ENCODE data around the gene APBA2. TPM values are rescaled to one million over a fixed set of nuclear protein-coding genes. Genes with fewer than 3 reads are reported as not detected.

Gene APBA2
- total and polyA plus RNA-seq, 2 of the 4 experiments (the other 2 are of a cell fraction), result 21.7 to 33.0 TPM

DNA sequence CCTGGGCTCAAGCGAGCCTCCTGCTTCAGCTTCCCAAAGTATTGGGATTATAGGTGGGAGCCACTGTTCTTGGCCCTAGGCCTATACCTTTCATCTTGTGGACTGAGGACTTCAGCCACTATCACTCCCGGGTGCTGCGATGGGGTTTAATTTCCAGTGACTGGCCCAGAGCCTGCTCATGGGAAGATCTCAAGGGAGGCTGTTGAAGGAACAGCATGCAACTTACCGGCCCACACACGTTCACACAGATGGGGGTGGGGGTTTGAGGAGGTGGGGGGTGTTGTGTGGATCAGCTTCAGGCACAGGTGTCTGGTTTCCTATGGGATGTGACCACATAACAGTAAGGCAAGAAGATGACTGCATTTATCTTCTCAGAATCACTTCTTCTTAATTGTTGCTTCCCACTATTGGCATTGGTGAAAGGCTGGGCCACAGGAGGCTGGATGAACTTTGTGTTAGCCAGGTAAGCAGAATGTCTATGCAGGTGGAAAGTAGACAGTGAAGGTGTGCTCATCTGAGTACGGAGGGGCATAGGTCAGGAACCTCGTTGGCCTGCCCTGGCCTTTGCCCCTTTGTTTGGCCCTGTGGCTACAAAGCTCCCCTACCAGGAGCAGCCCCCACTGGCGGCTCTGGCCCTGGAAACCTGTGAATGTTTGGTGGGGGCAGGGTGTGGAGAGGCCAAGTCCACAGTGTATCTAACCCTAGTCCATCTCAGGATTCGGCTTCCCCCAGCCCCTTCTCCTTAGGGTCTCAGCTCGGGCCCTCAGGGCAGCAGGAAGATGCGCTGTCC lies 1.4 kb upstream of the APBA2 start:
- Histone ChIP-seq H3K18ac (ENCODE audit: low read depth, low read length) (no peak overlapping the region), H2AFZ (replicated peaks; ENCODE audit: low read length, poor library complexity) (no peak overlapping the region), H2AK9ac (replicated peaks; ENCODE audit: low read depth, low read length, poor library complexity) (no peak overlapping the region), H2BK120ac (ENCODE audit: low read depth, low read length) (no peak overlapping the region), H4K8ac (ENCODE audit: low read depth in 2 of 2, low read length in 2 of 2) (no peak overlapping the region; a peak in 1 of 4 replicates), H3K9me1 (ENCODE audit: insufficient read depth, low read length) (peaks cover 9% of the 10 kb centered on the region; the same call in 1 of the 2 replicates), H3K56ac (ENCODE audit: extremely low read depth, insufficient read depth, low read length) (no peak overlapping the region), H3K4ac (ENCODE audit: low read depth, low read length) (no peak overlapping the region), H4K91ac (ENCODE audit: insufficient read depth, low read depth, low read length) (no peak overlapping the region), H4K5ac (ENCODE audit: low read depth, low read length) (no peak overlapping the region), H3K23ac (ENCODE audit: low read depth, low read length) (no peak overlapping the region), H3K79me1 (ENCODE audit: low read depth in 1 of 2, low read length in 2 of 2) (peaks cover 9 to 29% of the 10 kb centered on the region in 2 experiments; a peak in 3 of 4 replicates), H2BK15ac (ENCODE audit: low read depth, low read length) (no peak overlapping the region), H3K27me3 (ENCODE audit: control insufficient read depth, insufficient read depth, low read length) (no peaks in the 10 kb centered on the region), H2AK5ac (ENCODE audit: low read depth, low read length) (0 out of 2 replicates have a peak overlapping the region, but pooled peaks have one; percentile 10), H3K4me2 (ENCODE audit: low read depth, low read length) (no peak overlapping the region), H3K9ac (ENCODE audit: low read depth, low read length) (no peak overlapping the region), H3K36me3 (ENCODE audit: control insufficient read depth, insufficient read depth, low read length) (no peaks in the 10 kb centered on the region), H2BK5ac (ENCODE audit: low read depth, low read length, poor library complexity, severe bottlenecking) (no peak overlapping the region), H4K20me1 (ENCODE audit: insufficient read depth, low read length) (peaks cover 7% of the 10 kb centered on the region; the same call in 1 of the 2 replicates), H3K4me1 (ENCODE audit: control insufficient read depth, insufficient read depth, low read length) (peaks cover 6% of the 10 kb centered on the region; the same call in 1 of the 2 replicates), H3K9me3 (ENCODE audit: control insufficient read depth, insufficient read depth, low read length) (no peaks in the 10 kb centered on the region), H3K27ac (ENCODE audit: insufficient read depth, low read length) (no peak overlapping the region), H3K4me3 (ENCODE audit: insufficient read depth, low read depth, low read length) (no peak overlapping the region), H3K14ac (replicated peaks; ENCODE audit: low read depth, low read length) (no peak overlapping the region), H2BK20ac (ENCODE audit: low read depth, low read length) (no peak overlapping the region)
- dilution Hi-C loops (cut with HindIII; ENCODE audit: low sequenced_read_pairs, unreplicated experiment) (no loop called here), in situ Hi-C loops (cut with MboI; ENCODE audit: low sequenced_read_pairs) (loop anchor here (5.0 to 10.0 kb wide), 2 partner anchors 90 to 218 kb away; no protein-coding TSS in a partner anchor), intact Hi-C loops (cut with micrococcal nuclease) (no loop called here)
- DNase-seq, result no peak
- WGBS, 2 experiments (ENCODE audit: extremely low coverage in 2 of 2, insufficient read length in 1 of 2), result 100% methylated on average over 2 of the region's 11 CpGs; no CpG with 5 or more reads in 1 of the 2 experiments
- TF ChIP-seq RFX5 (IDR thresholded peaks at IDR 0.05; ENCODE audit: low read depth, low read length) (no peak), NFE2L2 (IDR thresholded peaks at IDR 0.05; ENCODE audit: low read depth, low read length) (no peak), MAZ (IDR thresholded peaks at IDR 0.05; ENCODE audit: borderline replicate concordance, low read depth, low read length) (no peak)
- no TSS peak for BruUV-seq (replicated peaks)
- ATAC-seq (ENCODE audit: low read depth), result no peak
- POLR2A ChIA-PET (ENCODE audit: unreplicated experiment), result no interaction called here
- CTCF ChIA-PET, result no interaction called here
